GM08714 (cell line): ENCODE measurements around the gene RBMX2.
"Not testable (repeated sequence)": the region's sequence is repeated elsewhere in the genome, so short reads cannot be mapped to it uniquely, and the experiment has no call there.

Experiments
- H3K4me3 ChIP-seq: fragments of 200-500 bp; sonication (Bioruptor generic); 2 replicates; pipeline ENCODE4 v1.5.1; 2014; ENCODE audit warnings: mild to moderate bottlenecking, low read length, inconsistent platforms
- ZNF274 ChIP-seq: IDR thresholded peaks from 2 replicates; pipeline ENCODE4 v1.6.1; 2012; ENCODE audit warnings: mild to moderate bottlenecking, low read depth, low read length

RBMX2 gene

GRCh38 chrX:130401415-130402207 lies at the start of gene RBMX2:
Gene RBMX2 (plus strand): TSS chrX:130401987. CDS start chrX:130402033, 46 bp downstream.
- TF ChIP-seq ZNF274 = no peak
- peak within 1 kb of the TSS; percentile 83 for H3K4me3 ChIP-seq

- H3K4me3 ChIP-seq = not testable (repeated sequence)
These were observed 49.7 kb upstream of the RBMX2 start for GRCh38 chrX:130352050-130352449.

GRCh38 chrX:130376077-130376476 lies 25.7 kb upstream of the RBMX2 start:
- TF ChIP-seq ZNF274 = no peak
- H3K4me3 ChIP-seq = no peak overlapping the region

GRCh38 chrX:130378024-130378669 lies 23.6 kb upstream of the RBMX2 start:
- no peak overlapping the region for H3K4me3 ChIP-seq

GRCh38 chrX:130385520-130385919 lies 16.3 kb upstream of the RBMX2 start, which contains the start of gene GPR119:
Gene GPR119 (minus strand): TSS chrX:130385674. CDS start chrX:130385447, 227 bp downstream.
- TF ChIP-seq ZNF274 = no peak
- H3K4me3 ChIP-seq = no peak within 1 kb of the TSS

More at GRCh38 chrX:130378024-130378669, 23.6 kb upstream of the RBMX2 start:
- no peak for TF ChIP-seq ZNF274

GRCh38 chrX:130386408-130386808 lies 15.4 kb upstream of the RBMX2 start:
- TF ChIP-seq ZNF274 = no peak
- H3K4me3 ChIP-seq = no peak overlapping the region

GRCh38 chrX:130393451-130394074 lies 8.2 kb upstream of the RBMX2 start:
- no peak overlapping the region for H3K4me3 ChIP-seq
- no peak for TF ChIP-seq ZNF274

- no peak for TF ChIP-seq ZNF274
- H3K4me3 ChIP-seq = no peak overlapping the region
These were observed 6.4 kb upstream of the RBMX2 start for GRCh38 chrX:130395341-130395740.

- no peak for TF ChIP-seq ZNF274
- H3K4me3 ChIP-seq = peak overlapping the region; percentile 83
These were observed 459 bp downstream of the RBMX2 start for GRCh38 chrX:130402208-130402684.

- H3K4me3 ChIP-seq = no peak overlapping the region
- TF ChIP-seq ZNF274 = no peak
These were observed 11.6 kb downstream of the RBMX2 start for GRCh38 chrX:130413415-130413814.

- H3K4me3 ChIP-seq = no peak overlapping the region
- no peak for TF ChIP-seq ZNF274
These were observed 13.0 kb downstream of the RBMX2 start for GRCh38 chrX:130414800-130415199.

GRCh38 chrX:130415201-130415600 lies 13.4 kb downstream of the RBMX2 start:
- no peak overlapping the region for H3K4me3 ChIP-seq
- no peak for TF ChIP-seq ZNF274

- TF ChIP-seq ZNF274 = no peak
- H3K4me3 ChIP-seq = no peak overlapping the region
These were observed 15.0 kb downstream of the RBMX2 start for GRCh38 chrX:130416785-130417184.

GRCh38 chrX:130418066-130418465 lies 16.3 kb downstream of the RBMX2 start:
- H3K4me3 ChIP-seq = peak overlapping the region; percentile 34; the same call in 1 of the 2 replicates
- TF ChIP-seq ZNF274 = no peak

- TF ChIP-seq ZNF274 = no peak
- peak overlapping the region; percentile 11; the same call in 1 of the 2 replicates for H3K4me3 ChIP-seq
These were observed 17.0 kb downstream of the RBMX2 start for GRCh38 chrX:130418740-130419139.

- TF ChIP-seq ZNF274 = no peak
These were observed 17.5 kb downstream of the RBMX2 start for GRCh38 chrX:130419263-130419662.

More at GRCh38 chrX:130419263-130419662, 17.5 kb downstream of the RBMX2 start:
- H3K4me3 ChIP-seq = no peak overlapping the region; the same call in 1 of the 2 replicates
